Measurements from ENCODE around the gene RAD51B.
"Not testable (repeated sequence)": the region's sequence is repeated elsewhere in the genome, so short reads cannot be mapped to it uniquely, and the experiment has no call there.

Gene RAD51B

GRCh38 chr14:68186500-68187276 lies 367.1 kb downstream of the RAD51B start:
- DNase-seq = not testable (repeated sequence)

- DNase-seq = no peak
Observed at GRCh38 chr14:68188174-68188573, 368.6 kb downstream of the RAD51B start.

GRCh38 chr14:68190032-68190431 lies 370.5 kb downstream of the RAD51B start:
- no peak for DNase-seq

- DNase-seq = no peak
Observed at GRCh38 chr14:68191567-68192321, 372.2 kb downstream of the RAD51B start.

- DNase-seq = no peak
Observed at GRCh38 chr14:68192935-68193334, 373.4 kb downstream of the RAD51B start.

GRCh38 chr14:68193970-68194681 lies 374.5 kb downstream of the RAD51B start:
- DNase-seq = no peak

GRCh38 chr14:68195126-68195525 lies 375.5 kb downstream of the RAD51B start:
- DNase-seq = no peak

- no peak for DNase-seq
Observed at GRCh38 chr14:68198713-68199495, 379.3 kb downstream of the RAD51B start.

GRCh38 chr14:68199554-68200151 lies 380.1 kb downstream of the RAD51B start:
- DNase-seq = no peak

GRCh38 chr14:68203871-68204270 lies 384.3 kb downstream of the RAD51B start:
- no peak for DNase-seq

GRCh38 chr14:68208218-68208617 lies 388.6 kb downstream of the RAD51B start:
- no peak for DNase-seq

GRCh38 chr14:68208626-68209317 lies 389.2 kb downstream of the RAD51B start:
- DNase-seq = no peak

GRCh38 chr14:68210729-68211299 lies 391.2 kb downstream of the RAD51B start:
- DNase-seq = no peak

- DNase-seq = no peak
Observed at GRCh38 chr14:68211421-68211820, 391.8 kb downstream of the RAD51B start.

GRCh38 chr14:68211886-68212285 lies 392.3 kb downstream of the RAD51B start:
- no peak for DNase-seq

- DNase-seq = no peak
Observed at GRCh38 chr14:68212361-68212760, 392.8 kb downstream of the RAD51B start.

- no peak for DNase-seq
Observed at GRCh38 chr14:68214431-68214830, 394.9 kb downstream of the RAD51B start.

GRCh38 chr14:68215629-68216028 lies 396.1 kb downstream of the RAD51B start:
- DNase-seq = no peak

- DNase-seq = no peak
Observed at GRCh38 chr14:68216079-68216478, 396.5 kb downstream of the RAD51B start.

- no peak for DNase-seq
Observed at GRCh38 chr14:68216957-68217356, 397.4 kb downstream of the RAD51B start.

- no peak for DNase-seq
Observed at GRCh38 chr14:68217791-68218340, 398.3 kb downstream of the RAD51B start.
